ENCODE measurements around the gene GGTLC1.

Gene GGTLC1

DNA sequence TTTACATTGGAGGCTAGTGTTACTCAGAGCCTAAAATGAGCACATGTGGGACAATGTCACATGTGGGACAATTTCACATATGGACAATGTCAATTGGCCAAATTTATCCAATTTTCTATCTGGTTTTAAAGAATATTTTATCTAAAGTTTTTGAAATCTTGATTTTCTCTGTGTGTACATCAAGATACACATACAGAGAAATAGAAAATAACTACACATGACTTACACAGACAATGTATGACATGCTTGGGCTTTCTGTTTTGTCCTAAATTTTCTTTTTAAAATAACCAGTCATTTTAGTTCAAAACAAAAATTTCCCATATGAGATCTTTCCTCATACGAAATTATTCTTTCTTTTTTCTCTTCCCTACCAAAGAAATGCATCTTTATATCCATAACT lies 24.6 kb downstream of the GGTLC1 start:
- DNase-seq, result no peak

GRCh38 chr20:23962272-23962671 lies 26.3 kb downstream of the GGTLC1 start:
- no peak for DNase-seq

GRCh38 chr20:23959054-23959453 lies 29.5 kb downstream of the GGTLC1 start:
- no peak for DNase-seq

DNA sequence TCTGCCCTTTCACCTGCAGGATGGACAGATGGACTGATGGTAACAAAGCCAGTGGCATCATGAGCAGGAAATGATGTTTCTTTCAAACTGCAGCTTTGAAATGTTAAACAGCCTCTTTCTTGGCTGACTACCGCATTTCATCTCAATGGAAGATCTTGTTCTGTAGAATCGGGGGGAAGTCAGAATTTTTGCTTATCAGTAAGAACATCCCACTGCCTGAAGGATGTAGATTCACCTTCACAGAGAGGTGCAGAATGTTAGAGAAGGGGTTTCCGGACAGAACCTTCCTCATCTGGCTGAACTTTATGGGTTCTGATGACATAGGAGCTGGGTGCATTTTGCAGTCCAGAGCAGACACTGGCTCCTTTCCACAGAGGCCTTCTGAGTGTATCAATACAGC lies 32.7 kb downstream of the GGTLC1 start:
- no peak for DNase-seq

DNA sequence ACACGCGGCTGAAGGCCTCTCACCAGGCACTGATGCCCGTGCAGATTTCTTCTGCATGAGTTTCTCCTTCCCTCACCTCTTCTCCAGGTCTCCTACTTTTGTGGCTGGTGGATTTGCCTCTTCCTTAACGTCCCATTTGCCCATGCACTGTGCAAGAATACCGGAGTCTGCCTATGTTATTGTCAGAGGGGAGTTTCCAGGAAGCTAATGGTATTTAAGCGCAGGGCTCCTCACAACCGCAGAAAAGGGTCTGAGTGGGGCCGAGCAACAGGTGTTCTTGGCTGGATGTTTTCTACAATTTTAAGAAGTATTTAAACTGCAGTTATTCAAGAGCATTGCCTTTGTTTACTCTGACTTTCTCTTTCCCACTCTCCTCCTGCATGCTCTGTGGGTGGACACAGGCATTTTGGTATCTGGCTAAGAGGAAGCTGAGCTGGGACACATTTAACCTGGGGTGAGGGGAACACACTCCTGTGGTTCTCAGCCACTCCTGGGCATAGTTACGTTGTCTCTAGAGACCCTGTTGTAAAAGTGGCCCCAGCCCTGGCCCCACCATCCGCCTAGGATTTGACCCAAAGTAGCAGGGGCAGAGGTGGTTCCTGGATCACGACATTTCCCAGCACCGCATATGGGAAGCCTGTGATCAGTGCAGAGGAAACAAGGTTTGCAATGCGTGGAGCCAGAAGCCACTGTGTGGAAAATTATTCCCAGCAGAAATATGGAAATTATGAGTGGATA lies 34.4 kb downstream of the GGTLC1 start:
- no peak for DNase-seq

- DNase-seq, result no peak
Measured at GRCh38 chr20:23946206-23946605, 42.4 kb downstream of the GGTLC1 start.

DNA sequence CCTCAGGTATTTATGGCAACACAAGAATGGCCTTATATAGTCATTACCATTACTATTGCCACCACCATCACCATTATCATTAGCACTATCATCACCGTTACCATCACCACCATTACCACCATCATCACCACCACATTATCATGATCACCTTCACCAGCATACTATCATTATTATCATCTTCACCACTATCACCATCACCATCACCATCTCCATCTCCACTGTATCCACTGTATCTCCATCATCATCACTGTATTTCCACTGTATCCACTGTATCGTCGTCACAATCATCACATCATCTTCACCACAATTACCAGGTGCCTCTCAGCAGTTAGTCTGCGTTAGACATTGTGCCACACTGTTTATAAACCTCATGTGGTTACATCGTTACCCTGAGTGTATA lies 45.3 kb downstream of the GGTLC1 start:
- no peak for DNase-seq

DNA sequence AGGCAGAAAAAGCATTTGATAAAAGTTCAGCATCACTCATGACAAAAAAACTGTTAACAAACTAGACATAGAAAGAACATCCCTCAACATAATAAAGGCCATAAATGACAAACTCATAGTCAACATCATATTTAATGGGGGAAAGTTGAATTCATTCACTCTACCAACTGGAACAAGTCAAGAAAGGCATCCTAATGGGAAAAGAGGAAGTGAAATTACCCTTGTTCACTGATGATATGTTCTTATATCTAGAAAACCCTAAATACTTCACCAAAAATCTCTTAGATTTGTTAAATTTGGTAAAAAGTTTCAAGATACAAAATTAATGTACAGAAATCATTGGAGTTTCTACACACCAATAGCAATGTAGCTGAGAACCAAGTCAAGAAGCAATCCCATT lies 48.9 kb downstream of the GGTLC1 start:
- no peak for DNase-seq

DNA sequence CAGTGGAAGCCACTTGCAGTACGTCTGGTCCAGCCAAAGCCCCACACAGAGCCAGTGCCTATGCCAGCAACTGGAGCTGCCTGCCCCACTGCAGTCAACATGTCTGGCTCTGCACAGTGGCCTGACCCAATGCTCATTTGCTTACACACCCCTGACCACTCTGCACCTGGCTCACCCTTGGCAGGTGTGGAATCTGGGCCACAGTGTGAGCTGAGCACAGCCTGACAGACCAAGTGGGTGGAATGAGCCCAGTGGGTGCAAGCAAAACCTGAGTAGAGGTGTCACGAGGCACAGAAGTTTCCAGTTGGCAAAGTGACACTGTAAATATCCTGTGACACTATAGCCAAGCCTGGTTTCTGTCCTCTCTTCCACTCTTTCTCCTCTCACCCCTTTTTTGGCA lies 49.5 kb downstream of the GGTLC1 start:
- DNase-seq, result no peak

- DNase-seq, result no peak
Measured at GRCh38 chr20:23938118-23938438, 50.5 kb downstream of the GGTLC1 start.

- no peak for DNase-seq
Measured at GRCh38 chr20:23937303-23938117, 51.1 kb downstream of the GGTLC1 start.

Measured in activated gamma-delta T cell (primary cell).